Measurements from ENCODE around the gene ARL15.

Gene ARL15

DNA sequence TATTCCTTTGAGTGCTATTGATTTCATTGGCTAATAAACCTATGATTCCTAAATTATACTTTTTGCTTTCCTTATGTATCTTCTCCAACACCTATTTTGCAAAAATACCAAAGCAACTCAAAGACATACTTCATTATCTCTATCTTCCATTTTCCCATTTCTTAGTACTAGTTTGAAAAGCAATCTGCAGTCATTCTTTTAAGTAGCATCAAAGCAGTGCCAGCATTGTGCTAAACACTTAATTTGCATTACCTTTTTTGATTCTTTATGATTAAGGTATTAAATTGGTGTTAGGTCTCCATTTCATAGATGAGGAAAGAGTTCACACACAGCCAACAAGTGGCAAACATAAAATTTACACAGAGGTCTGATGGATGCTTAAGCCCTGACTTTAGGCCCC is 330.3 kb downstream of the ARL15 start:
- H3K4me3 ChIP-seq (ENCODE audit: low read depth, low read length) = no peak overlapping the region
- no peak for DNase-seq (ENCODE audit: low read depth)

DNA sequence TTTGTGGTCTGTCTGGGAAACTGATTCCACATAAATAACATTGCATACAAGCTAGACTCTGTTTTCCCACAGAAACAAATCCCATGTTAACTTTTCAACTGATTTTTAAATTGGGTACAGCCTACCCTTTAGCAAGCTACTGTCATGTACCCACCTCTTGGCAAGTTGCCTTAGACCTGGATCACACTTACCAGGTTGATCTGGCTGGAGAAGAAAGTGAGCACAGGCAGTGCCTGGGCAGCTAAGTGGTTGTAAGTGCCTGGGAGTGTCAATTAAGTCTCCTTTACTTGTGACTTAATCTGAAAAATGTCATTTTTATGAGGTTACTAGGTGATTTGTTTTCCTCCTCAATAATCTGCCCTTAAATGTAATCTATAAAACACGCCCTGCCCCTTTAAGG is 336.4 kb downstream of the ARL15 start:
- no peak for DNase-seq (ENCODE audit: low read depth)
- H3K4me3 ChIP-seq (ENCODE audit: low read depth, low read length) = no peak overlapping the region

DNA sequence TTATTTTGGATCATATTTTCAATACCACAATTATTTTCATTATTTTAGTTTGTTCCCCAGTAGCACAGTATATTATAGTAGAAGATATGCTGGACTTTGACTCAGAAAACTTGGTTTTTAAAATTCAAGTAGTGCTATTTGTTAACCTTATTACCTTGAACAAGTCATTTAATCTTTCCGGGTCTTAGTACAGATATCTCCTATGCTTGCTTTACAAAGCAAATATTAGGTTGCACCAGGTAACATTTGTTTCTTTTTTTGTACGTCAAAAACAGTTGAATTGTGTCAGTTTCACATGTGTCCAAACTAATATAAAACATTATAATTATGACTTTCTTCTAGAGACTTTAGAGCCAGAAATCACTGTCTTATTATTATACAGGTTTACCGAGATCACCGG is 338.1 kb downstream of the ARL15 start:
- DNase-seq (ENCODE audit: low read depth) = no peak

DNA sequence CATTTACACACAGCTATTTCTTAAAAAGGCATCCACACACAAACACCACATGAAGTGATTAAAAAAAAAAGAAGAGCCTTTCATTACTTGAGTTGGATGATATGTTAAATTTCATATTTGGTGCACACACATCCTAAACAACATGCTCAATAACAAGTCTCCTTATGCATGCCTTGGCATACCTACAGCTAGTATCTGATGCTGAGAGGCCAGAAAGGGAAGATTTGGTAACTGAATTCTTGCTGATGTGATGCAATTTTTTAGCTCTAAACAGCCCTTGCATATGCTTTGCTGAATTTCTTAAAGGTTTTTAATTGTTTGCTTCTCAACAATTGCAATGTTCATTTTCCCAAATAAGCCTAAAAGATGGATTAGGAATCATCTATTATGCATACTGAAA is 338.8 kb downstream of the ARL15 start:
- H3K4me3 ChIP-seq (ENCODE audit: low read depth, low read length) = no peak overlapping the region
- DNase-seq (ENCODE audit: low read depth) = no peak

More for the DNA sequence above, 338.1 kb downstream of the ARL15 start:
- H3K4me3 ChIP-seq (ENCODE audit: low read depth, low read length) = no peak overlapping the region

DNA sequence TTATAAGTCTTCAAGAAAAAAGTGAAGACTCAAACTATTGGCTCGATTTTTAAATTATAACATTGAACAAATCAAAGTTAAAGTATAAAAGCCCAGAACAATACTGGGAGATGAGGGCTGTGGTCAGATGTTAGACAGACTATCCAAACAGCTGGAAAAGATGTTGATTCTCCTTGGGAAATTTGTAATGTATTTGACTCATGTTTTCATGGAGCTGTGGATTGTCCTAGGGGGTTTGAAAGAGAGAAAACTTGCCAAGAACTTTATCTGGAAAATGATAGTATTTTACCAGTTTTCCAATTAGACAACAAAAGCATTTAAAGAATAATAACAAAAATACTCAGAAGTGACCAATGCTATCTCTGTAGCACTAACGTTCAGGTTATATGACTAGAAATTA is 339.2 kb downstream of the ARL15 start:
- no peak overlapping the region for H3K4me3 ChIP-seq (ENCODE audit: low read depth, low read length)
- no peak for DNase-seq (ENCODE audit: low read depth)

DNA sequence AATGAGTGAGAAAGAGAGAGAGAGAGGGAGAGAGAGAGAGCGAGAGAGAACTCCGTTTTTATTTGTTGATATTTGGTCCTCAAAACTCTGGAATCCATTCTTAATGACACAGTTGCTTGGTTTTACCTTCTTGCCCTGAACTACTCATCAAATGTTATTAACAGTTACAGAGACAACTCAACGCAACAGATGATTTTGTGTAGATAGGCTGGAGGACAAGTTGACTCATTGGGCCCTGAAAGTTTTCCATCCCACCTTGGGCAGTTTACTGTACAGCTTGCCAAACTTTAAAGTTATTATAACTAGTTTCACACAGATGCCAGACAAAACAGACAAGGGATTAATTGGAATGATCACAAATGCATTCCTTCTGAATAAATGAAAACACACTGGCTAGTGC is 339.9 kb downstream of the ARL15 start:
- DNase-seq (ENCODE audit: low read depth) = no peak
- no peak overlapping the region for H3K4me3 ChIP-seq (ENCODE audit: low read depth, low read length)

DNA sequence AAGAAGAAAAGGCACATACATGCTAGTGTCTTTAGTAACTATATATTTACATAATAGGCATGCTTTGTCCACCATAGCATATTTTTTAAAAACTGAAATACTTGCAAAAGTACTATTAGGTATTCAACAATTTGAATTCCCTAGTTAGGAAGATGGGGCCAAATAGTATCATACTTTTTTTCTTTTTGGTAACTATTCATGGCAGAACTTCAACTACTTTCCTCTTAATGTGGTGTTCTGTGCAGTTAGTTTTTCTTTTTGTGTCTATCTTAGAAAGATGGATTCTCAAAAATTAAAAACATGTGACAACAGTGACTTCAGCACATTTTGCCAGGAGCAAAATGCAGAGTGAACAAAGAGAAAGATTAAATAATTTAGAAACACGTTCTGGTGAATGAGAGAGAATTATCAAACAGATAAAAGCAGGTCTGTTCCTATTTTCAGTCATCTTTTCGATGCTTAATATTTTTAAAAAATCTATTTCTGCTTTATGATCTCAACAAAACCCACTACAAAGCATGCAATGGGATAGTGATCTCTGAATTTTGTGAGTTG is 341.1 kb downstream of the ARL15 start:
- no peak overlapping the region for H3K4me3 ChIP-seq (ENCODE audit: low read depth, low read length)
- no peak for DNase-seq (ENCODE audit: low read depth)

DNA sequence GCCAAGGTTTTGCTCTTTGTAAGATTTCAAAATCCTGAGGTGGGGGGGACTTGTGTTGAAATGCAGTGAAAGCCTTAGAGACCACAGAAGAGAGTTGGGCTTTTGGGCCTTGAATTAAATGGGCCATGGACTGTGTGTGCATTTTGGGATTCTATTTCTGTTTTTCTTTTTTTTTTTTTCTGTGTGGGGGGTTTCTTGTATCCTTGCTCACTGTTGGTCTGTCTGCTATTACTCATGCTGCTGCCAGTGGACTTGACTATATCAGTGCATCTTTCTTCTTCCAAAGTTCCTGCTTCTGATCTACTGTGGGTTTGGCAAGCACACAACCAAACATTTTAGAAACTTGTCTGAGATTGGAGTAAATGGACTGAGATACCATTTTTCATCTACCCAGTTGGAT is 344.9 kb downstream of the ARL15 start:
- H3K4me3 ChIP-seq (ENCODE audit: low read depth, low read length) = no peak overlapping the region
- peak; percentile 56 for DNase-seq (ENCODE audit: low read depth)

DNA sequence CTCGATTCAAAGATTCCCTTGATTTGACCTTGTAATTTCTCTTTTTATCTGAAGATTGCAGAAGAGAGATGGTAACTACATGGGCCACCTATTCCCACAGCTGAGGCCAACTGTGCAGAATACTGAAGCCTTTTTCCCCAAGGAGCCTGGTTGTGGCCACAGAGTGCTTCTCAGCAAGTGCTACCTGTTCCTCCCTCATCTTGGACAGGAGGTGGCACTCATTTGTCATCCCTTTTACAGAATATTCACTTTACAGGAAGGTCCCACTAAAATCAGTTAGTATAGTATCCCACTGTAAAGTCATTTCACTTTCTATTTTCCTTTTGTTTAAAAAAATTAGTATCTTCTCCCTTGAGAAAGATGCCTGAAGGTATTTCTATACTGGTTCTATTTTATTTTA is 346.4 kb downstream of the ARL15 start:
- DNase-seq (ENCODE audit: low read depth) = no peak

DNA sequence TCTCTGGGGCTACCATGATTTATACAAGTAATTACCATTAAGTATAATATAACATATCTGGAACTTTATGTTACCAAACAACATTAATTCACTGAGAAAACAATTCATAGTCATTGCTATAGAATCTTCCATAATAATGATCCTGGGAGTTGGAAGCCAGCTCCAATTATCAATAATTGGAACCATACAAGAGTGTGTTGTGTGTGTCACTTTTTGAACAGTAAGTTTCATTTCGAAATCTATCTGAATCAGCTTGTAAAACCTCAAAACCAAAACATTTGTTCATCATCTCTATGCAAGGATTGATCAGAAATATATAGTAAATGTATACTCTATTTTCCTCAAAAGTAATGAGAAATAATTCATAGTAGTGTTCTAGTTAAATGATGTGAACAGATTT is 348.1 kb downstream of the ARL15 start:
- DNase-seq (ENCODE audit: low read depth) = no peak
- no peak overlapping the region for H3K4me3 ChIP-seq (ENCODE audit: low read depth, low read length)

More for the DNA sequence above, 346.4 kb downstream of the ARL15 start:
- H3K4me3 ChIP-seq (ENCODE audit: low read depth, low read length) = no peak overlapping the region

DNA sequence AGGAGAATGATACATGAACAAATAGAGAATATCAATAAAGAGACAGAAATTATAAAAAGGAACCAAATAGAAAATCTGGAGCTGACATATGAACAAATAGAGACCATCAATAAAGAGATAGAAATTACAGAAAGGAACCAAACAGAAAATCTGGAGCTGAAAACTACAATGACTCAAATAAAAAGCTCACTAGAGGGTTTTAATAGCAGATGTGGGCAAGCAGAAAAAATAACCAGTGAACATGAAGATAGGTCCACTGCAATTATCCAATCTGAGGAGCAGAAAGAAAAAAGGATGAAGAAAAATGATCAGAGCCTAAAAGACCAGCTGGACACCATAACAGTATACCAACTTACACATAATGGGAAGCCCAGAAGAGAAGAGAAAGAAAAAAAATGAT is 353.7 kb downstream of the ARL15 start:
- H3K4me3 ChIP-seq (ENCODE audit: low read depth, low read length) = no peak overlapping the region

DNA sequence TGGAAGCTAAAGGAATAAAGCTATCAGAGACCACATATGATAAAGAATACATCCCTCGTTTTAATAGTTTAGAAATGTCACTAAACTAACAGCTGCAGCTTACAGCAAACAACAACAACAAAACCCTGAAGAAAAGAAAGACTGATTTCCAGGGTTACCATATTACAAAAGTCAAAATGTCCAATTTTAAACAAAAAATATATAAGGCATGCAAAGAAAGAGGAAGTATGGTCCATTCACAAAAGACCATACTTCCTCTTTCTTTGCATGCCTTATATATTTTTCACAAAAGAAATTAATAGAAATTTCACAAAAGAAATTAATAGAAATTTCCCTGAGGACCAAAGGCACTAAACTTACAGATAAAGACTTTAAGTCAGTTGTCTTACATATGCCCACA is 354.2 kb downstream of the ARL15 start:
- H3K4me3 ChIP-seq (ENCODE audit: low read depth, low read length) = no peak overlapping the region
- no peak for DNase-seq (ENCODE audit: low read depth)

More for the DNA sequence above, 353.7 kb downstream of the ARL15 start:
- DNase-seq (ENCODE audit: low read depth) = no peak

DNA sequence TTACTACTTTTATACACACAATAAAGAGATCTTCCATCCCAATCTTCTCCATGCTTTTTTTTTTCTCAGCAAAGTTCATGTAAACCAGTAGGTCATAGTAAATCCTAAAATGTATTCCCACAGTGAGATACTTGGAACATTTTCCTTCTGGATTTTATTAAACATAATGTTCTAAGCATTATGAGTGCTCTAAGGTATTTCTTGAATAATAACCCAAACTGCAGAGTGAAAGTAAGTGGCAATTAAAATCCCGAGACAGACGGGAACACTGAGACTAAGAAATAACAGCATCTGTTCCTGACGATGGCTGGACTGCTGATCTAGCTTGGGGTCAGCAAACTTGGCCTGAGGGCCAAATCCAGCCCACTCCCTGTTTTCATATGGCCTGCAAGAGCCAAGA is 359.8 kb downstream of the ARL15 start:
- no peak for DNase-seq (ENCODE audit: low read depth)
- H3K4me3 ChIP-seq (ENCODE audit: low read depth, low read length) = no peak overlapping the region

DNA sequence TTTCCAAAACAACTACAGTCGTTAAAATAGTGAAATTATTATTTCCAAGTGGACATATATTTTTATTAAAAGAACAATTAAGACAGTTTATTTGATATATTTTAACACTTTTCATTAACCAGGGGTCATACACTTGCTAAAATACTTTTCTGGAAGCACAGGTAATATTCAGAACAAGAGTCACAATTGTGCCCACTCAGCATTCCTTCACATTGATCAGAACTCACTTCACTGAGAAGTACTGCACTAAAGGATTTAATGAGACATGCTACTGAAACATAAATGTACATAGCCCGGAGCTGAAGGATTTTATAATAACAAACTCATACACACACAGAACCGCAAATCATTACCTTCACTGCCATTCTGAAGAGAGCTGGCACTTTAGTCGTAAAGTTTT is 361.8 kb downstream of the ARL15 start:
- DNase-seq (ENCODE audit: low read depth) = no peak
- H3K4me3 ChIP-seq (ENCODE audit: low read depth, low read length) = no peak overlapping the region

DNA sequence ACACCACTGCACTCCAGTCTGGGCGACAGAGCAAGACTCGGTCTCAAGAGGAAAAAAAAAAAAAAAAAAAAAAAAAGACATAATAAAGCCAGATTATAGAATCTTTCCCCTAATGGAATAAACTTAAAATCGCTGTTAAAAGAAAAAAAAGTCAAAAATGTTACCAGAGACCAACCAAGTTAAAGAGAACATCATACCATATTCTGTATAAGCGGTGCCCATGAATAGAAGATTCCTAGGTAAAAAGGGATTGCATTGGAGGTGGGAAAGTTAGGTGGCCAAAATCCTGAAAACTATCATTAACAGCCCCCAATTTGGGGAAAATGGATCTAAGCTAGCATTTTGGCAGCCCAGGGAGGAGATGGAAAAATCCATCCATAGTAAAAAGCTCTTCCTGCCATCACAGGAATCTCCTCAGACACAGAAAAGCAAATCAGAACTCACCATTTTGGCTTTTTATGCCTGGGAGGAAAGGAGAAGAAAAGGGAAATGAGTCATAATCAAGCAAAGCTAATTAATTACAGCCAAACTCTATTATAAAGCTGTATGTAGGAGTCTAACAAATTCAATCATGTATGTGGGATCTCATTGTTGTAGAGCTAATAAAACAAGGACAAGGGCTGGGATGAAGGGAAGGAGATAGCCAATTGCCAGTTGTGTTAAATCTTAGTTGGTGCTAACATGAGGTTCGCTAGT is 363.8 kb downstream of the ARL15 start:
- no peak overlapping the region for H3K4me3 ChIP-seq (ENCODE audit: low read depth, low read length)
- DNase-seq (ENCODE audit: low read depth) = no peak

DNA sequence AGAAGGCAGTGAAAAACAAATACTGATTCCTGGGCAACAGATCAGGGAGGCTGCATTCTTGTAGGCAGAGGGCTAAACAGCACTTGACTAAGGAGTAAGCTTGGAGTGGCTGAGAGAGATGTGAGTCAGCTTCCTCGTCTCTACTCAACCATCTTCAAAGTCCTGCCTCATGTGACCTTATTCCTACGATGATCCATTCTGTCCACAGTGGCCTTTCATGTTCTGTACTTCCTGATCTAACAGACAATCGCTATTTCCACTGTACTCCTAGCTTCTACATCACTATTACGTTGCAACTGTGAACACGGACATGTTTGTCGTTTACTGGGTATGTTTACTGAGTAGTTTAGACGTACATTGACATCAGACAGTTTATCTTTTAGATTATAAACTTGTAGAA is 365.4 kb downstream of the ARL15 start:
- H3K4me3 ChIP-seq (ENCODE audit: low read depth, low read length) = no peak overlapping the region
- no peak for DNase-seq (ENCODE audit: low read depth)

DNA sequence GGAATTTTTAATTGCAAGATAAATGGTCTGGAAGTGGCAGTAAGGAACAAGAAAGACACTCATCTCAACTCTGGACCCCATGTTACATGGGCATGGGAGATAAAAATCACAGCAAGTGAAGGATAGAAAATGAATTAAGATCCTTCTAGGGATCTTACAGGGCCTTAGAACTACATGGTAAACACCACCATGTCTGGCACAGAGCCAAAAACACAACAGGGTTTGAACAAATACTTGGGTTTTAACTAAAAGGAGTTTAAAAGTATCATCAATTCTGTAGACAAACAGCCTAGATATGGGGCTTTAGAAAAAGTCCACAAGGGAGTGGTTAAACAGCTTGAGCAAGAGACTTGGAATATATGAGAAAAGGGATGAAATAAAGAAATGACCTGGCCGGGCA is 366.4 kb downstream of the ARL15 start:
- H3K4me3 ChIP-seq (ENCODE audit: low read depth, low read length) = no peak overlapping the region
- DNase-seq (ENCODE audit: low read depth) = no peak

DNA sequence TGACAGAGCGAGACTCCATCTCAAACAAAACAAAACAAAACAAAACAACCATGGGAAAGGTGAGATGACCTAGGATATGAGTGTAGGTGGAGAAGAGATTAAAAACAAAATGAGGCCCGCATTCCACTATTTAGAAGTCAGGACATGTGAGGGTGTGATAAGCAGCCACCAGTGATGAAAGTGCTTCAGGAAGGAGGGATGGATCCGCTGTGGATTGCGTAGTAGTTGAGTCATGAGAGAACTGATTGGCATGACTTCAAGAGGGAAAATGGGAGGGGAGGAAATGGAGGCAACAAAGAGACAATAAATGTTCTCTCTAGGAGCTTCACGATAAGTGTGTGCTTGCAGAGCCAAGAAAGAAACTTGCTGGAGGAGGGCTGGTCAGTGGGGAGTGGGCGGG is 367.6 kb downstream of the ARL15 start:
- peak; percentile 80 for DNase-seq (ENCODE audit: low read depth)
- no peak overlapping the region for H3K4me3 ChIP-seq (ENCODE audit: low read depth, low read length)

DNA sequence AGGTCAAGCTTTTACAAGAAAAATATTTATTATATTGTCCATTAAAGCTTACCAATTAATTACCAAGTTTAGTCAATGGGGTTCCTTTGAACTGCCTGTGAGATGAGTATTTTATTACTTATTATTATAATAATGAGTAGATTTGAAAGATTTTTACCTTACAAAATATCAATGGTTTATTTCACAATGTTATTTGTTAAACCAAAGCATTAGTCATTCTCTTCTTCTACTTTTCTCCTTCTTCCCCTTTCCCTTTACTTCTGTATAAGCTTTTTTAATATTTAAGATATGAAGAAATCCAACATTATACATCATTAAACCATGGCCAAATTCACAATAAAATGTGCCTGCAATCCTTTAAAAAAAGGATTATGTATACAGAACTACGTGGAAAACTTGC is 369.5 kb downstream of the ARL15 start:
- no peak overlapping the region for H3K4me3 ChIP-seq (ENCODE audit: low read depth, low read length)
- no peak for DNase-seq (ENCODE audit: low read depth)

DNA sequence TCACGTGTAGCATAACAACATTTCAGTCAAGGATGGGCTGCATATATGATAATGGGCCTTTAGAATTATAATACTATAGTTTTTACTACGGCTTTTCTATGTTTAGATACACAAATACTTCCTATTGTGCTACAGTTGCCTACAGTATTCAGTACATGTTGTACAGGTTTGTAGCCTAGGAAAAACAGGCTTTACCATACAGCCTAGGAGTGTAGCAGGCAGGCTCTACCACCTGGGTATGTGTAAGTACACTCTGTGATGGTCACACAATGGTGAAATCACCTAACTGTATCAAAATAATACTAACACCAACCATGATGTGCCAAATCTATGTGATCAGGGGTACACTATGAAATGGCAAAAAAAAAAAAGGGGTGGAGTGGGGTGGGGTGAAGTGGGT is 372.9 kb downstream of the ARL15 start:
- H3K4me3 ChIP-seq (ENCODE audit: low read depth, low read length) = no peak overlapping the region
- no peak for DNase-seq (ENCODE audit: low read depth)

DNA sequence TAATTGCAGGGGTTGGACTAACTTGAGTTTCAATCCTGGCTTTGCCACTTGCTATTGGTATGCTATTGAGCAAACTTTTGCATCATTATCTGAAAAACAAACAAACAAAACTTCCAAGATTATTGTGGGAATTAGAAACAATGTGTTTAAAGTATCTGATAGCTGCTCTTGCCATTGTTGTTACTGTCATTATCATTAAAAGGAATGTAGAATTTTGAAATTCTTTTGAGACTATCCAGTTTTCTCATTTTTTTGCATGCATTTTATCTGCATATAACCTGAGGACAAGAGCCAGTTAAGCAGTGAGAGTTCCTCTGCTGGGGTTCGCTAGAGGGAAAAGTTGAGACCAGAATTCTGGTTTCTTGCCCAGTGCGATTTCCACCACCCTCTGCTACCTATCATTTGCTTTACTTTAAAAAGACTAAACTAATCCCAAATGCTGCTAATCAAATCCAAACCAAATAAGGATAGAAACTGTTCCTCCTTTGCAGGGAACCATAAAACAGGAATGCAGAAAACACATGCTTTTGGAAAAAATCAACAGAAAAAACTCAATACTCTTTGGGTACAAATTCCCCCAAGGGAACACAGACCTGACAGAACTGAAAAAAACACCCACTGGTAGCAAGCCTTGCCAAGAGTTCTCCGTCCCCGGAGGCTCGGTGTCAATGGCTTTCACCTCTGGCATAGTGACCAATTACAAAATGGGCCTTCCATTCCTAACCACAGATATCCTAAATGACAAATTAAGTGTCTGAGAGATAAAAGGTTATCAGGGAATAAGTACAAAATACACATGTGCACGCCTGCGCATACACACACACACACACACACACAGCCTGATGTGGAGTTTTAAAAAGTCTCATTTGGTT is 373.7 kb downstream of the ARL15 start:
- H3K4me3 ChIP-seq (ENCODE audit: low read depth, low read length) = no peak overlapping the region
- peak; percentile 32 for DNase-seq (ENCODE audit: low read depth)
